GM12891 (cell line): ENCODE results near the gene AK9. TPM values are rescaled to one million over a fixed set of nuclear protein-coding genes. Genes with fewer than 3 reads are reported as not detected.
A peak's percentile ranks its signal among the peaks of the same experiment; 100 is the strongest.
"Not testable (repeated sequence)": the region's sequence is repeated elsewhere in the genome, so short reads cannot be mapped to it uniquely, and the experiment has no call there.

Experiments used
- DNase-seq: peaks from one replicate; pipeline ENCODE4 v3.0.0; 2011; ENCODE audit warnings: low spot score; ENCODE audit not compliant: insufficient read length
- FAIRE-seq: peaks from 2 replicates; lab custom pipeline; 2011; peaks lifted over from hg19 to GRCh38; lab: Jason Lieb, UNC
- PAX5 ChIP-seq: IDR thresholded peaks from 2 replicates; pipeline ENCODE4 v1.6.1; 2011; ENCODE audit warnings: low read length, moderate library complexity, mild to moderate bottlenecking; ENCODE audit not compliant: insufficient read depth, severe bottlenecking
- POLR2A ChIP-seq: IDR thresholded peaks from 2 replicates; pipeline ENCODE4 v1.6.1; 2011; ENCODE audit warnings: low read depth, low read length, control low read depth
- POLR2AphosphoS5 ChIP-seq: IDR thresholded peaks from 2 replicates; pipeline ENCODE4 v1.6.1; 2011; ENCODE audit warnings: low read depth, low read length, control low read depth
- POU2F2 ChIP-seq: IDR thresholded peaks from 2 replicates; pipeline ENCODE4 v1.6.1; 2011; ENCODE audit warnings: low read depth, mild to moderate bottlenecking, control low read depth, low read length, moderate library complexity
- SPI1 ChIP-seq: IDR thresholded peaks from 2 replicates; pipeline ENCODE4 v1.6.1; 2011; ENCODE audit warnings: low read depth, low read length, control low read depth
- TAF1 ChIP-seq: IDR thresholded peaks from 2 replicates; pipeline ENCODE4 v1.6.1; 2011; ENCODE audit warnings: low read depth, low read length, control low read depth
- polyA plus RNA-seq: library from polyadenylated mRNA; unstranded; fragments of >200 nt; gene quantifications from one replicate; pipeline ENCODE4 v1.2.1, GENCODE V29; 2012; ENCODE audit warnings: low read depth, missing spikeins, inconsistent platforms; ENCODE audit not compliant: missing spikeins

The AK9 gene
- polyA plus RNA-seq: 2.8 TPM

- FAIRE-seq: peak; percentile 95
- peak; percentile 73 for DNase-seq
- TF ChIP-seq SPI1 (peak; percentile 54), POLR2AphosphoS5 (no peak; the same call in 1 of the 2 replicates), POU2F2 (no peak), TAF1 (peak; percentile 14; the same call in 1 of the 2 replicates), POLR2A (peak; percentile 58; the same call in 1 of the 2 replicates), PAX5 (no peak)
Observed at GRCh38 chr6:109690737-109691621, at the start of gene AK9, which contains the start of gene FIG4. Gene AK9 (minus strand): TSS chr6:109691202. CDS start chr6:109675745, 15,457 bp downstream. Gene FIG4 (plus strand): TSS chr6:109691296. CDS start chr6:109691436, 140 bp downstream.

GRCh38 chr6:109740787-109741186 lies 49.8 kb upstream of the AK9 start:
- DNase-seq (no peak), FAIRE-seq (no peak)
- TF ChIP-seq POLR2AphosphoS5 (no peak), SPI1 (0 out of 2 replicates have a peak, but pooled peaks have one; percentile 15)

- no peak for TF ChIP-seq POU2F2
- TF ChIP-seq PAX5: no peak
- TF ChIP-seq SPI1: no peak
- no peak for TF ChIP-seq TAF1
- no peak for TF ChIP-seq POLR2A
- no peak for TF ChIP-seq POLR2AphosphoS5
- FAIRE-seq (no peak), DNase-seq (no peak)
Observed at GRCh38 chr6:109739686-109740085, 48.7 kb upstream of the AK9 start.

GRCh38 chr6:109738667-109739066 lies 47.7 kb upstream of the AK9 start:
- FAIRE-seq: no peak
- no peak for DNase-seq
- no peak for TF ChIP-seq SPI1
- no peak for TF ChIP-seq POLR2AphosphoS5
- no peak for TF ChIP-seq POU2F2
- TF ChIP-seq POLR2A: no peak
- no peak for TF ChIP-seq PAX5
- TF ChIP-seq TAF1: no peak

GRCh38 chr6:109738255-109738654 lies 47.3 kb upstream of the AK9 start:
- no peak for DNase-seq
- FAIRE-seq: no peak
- TF ChIP-seq TAF1: no peak

GRCh38 chr6:109736273-109737025 lies 45.4 kb upstream of the AK9 start:
- DNase-seq (no peak), FAIRE-seq (no peak)
- TF ChIP-seq POU2F2 (no peak), SPI1 (no peak), TAF1 (no peak), PAX5 (no peak), POLR2A (no peak), POLR2AphosphoS5 (no peak)

- not testable (repeated sequence) for FAIRE-seq, DNase-seq
Observed at GRCh38 chr6:109725250-109725649, 34.2 kb upstream of the AK9 start.

GRCh38 chr6:109722564-109723254 lies 31.7 kb upstream of the AK9 start:
- no peak for TF ChIP-seq POLR2AphosphoS5
- no peak for TF ChIP-seq SPI1
- no peak for TF ChIP-seq PAX5
- no peak for TF ChIP-seq TAF1
- TF ChIP-seq POU2F2: no peak
- TF ChIP-seq POLR2A: no peak
- FAIRE-seq (no peak), DNase-seq (no peak)

GRCh38 chr6:109722011-109722410 lies 31.0 kb upstream of the AK9 start:
- no peak for DNase-seq
- TF ChIP-seq POLR2A (no peak), TAF1 (no peak), SPI1 (no peak), POU2F2 (no peak), POLR2AphosphoS5 (no peak), PAX5 (no peak)
- no peak for FAIRE-seq

- FAIRE-seq (no peak), DNase-seq (no peak)
- TF ChIP-seq TAF1 (no peak), SPI1 (no peak), POU2F2 (no peak), PAX5 (no peak), POLR2A (no peak), POLR2AphosphoS5 (no peak)
Observed at GRCh38 chr6:109720311-109720710, 29.3 kb upstream of the AK9 start.
